ENCODE results near the gene SGIP1.

The SGIP1 gene

DNA sequence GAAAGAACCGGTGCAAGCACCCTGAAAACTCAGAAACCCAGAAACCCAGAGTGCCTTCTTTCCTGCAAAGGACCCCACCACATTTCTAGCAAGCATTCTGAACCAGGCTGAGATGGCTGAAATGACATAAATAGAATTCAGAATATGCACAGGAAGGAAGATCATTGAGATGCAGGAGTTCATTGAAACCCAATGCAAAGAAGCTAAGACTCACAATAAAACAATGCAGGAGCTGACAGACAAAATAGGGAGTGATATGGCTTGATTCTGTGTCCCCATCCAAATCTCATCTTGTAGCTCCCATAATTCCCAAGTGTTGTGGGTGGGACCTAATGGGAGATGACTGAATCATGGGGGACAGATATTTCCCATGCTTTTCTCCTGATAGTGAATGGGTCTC is 22.8 kb upstream of the SGIP1 start:
- TF ChIP-seq, protein P1, sequence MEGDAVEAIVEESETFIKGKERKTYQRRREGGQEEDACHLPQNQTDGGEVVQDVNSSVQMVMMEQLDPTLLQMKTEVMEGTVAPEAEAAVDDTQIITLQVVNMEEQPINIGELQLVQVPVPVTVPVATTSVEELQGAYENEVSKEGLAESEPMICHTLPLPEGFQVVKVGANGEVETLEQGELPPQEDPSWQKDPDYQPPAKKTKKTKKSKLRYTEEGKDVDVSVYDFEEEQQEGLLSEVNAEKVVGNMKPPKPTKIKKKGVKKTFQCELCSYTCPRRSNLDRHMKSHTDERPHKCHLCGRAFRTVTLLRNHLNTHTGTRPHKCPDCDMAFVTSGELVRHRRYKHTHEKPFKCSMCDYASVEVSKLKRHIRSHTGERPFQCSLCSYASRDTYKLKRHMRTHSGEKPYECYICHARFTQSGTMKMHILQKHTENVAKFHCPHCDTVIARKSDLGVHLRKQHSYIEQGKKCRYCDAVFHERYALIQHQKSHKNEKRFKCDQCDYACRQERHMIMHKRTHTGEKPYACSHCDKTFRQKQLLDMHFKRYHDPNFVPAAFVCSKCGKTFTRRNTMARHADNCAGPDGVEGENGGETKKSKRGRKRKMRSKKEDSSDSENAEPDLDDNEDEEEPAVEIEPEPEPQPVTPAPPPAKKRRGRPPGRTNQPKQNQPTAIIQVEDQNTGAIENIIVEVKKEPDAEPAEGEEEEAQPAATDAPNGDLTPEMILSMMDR (IDR thresholded peaks at IDR 0.05; ENCODE audit: low read length) = no peak
- TF ChIP-seq EZH2 (IDR thresholded peaks at IDR 0.05; ENCODE audit: borderline replicate concordance, low read length) = no peak
- Histone ChIP-seq H3F3A (ENCODE audit: insufficient read depth, low read length) (no peaks in the 10 kb centered on the region), H3K36me3 (ENCODE audit: insufficient read depth, low read length) (no peaks in the 10 kb centered on the region), H3K4me3 (ENCODE audit: low read depth, low read length, poor library complexity, severe bottlenecking) (no peak overlapping the region), H3K4me1 (ENCODE audit: insufficient read depth, low read length, severe bottlenecking) (no peaks in the 10 kb centered on the region), H2AFZ (ENCODE audit: low read length) (no peak overlapping the region), H3K9ac (ENCODE audit: low read length) (no peak overlapping the region), H3K27ac (ENCODE audit: low read depth, low read length, poor library complexity, severe bottlenecking) (no peak overlapping the region), H3K4me2 (ENCODE audit: low read length) (no peak overlapping the region), H3K9me2 (ENCODE audit: low read depth, low read length) (no peaks in the 10 kb centered on the region), H3K27me3 (ENCODE audit: insufficient read depth, low read length) (no peaks in the 10 kb centered on the region), H3K79me2 (ENCODE audit: insufficient read depth, low read length) (no peaks in the 10 kb centered on the region), H4K20me1 (ENCODE audit: insufficient read depth, low read length) (no peaks in the 10 kb centered on the region), H3K9me3 (ENCODE audit: low read length) (no peaks in the 10 kb centered on the region)

DNA sequence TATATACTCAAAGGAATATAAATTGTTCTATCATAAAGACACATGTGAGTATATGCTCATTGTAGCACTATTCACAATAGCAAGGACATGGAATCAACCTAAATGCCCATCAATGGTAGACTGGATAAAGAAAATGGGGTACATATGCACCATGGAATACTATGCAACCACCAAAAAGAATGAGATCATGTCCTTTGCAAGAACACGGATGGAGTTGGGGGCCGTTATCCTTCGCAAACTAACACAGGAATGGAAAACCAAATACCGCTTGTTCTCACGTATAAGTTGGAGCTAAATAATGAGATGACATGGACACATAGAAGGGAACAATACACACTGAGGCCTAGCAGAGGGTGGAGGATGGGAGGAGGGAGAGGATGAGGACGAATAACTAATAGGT is 16.0 kb upstream of the SGIP1 start:
- Histone ChIP-seq H3K9me2 (ENCODE audit: low read depth, low read length) (no peaks in the 10 kb centered on the region), H3K4me1 (ENCODE audit: insufficient read depth, low read length, severe bottlenecking) (no peaks in the 10 kb centered on the region), H3K4me3 (ENCODE audit: low read depth, low read length, poor library complexity, severe bottlenecking) (no peak overlapping the region), H3F3A (ENCODE audit: insufficient read depth, low read length) (no peaks in the 10 kb centered on the region), H3K36me3 (ENCODE audit: insufficient read depth, low read length) (no peaks in the 10 kb centered on the region), H3K27me3 (ENCODE audit: insufficient read depth, low read length) (peaks cover 5% of the 10 kb centered on the region; the same call in 1 of the 2 replicates), H3K4me2 (ENCODE audit: low read length) (no peak overlapping the region), H3K79me2 (ENCODE audit: insufficient read depth, low read length) (no peaks in the 10 kb centered on the region), H3K27ac (ENCODE audit: low read depth, low read length, poor library complexity, severe bottlenecking) (no peak overlapping the region), H3K9ac (ENCODE audit: low read length) (no peak overlapping the region), H3K9me3 (ENCODE audit: low read length) (no peaks in the 10 kb centered on the region), H4K20me1 (ENCODE audit: insufficient read depth, low read length) (no peaks in the 10 kb centered on the region), H2AFZ (ENCODE audit: low read length) (no peak overlapping the region)
- no peak for TF ChIP-seq EZH2 (IDR thresholded peaks at IDR 0.05; ENCODE audit: borderline replicate concordance, low read length)
- TF ChIP-seq, protein P1 (IDR thresholded peaks at IDR 0.05; ENCODE audit: low read length) = no peak

DNA sequence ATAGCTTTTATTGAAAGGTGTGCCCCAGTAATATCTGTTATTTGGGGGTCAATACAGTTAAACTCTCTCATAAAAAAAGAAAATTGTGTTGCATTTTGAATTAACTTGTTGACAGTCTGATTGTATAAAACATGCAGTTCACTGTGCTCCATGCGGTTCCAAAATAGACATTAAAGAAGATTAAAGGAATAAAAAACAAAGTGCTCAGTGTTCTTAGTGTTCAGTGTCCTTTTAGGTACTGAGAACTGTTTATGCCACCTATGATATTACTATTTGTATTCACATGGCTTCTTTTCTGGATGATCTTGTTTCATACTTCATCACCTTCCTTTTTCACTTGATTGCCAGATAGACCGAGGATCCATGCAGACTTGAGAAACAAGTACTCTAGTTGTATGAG is 15.3 kb upstream of the SGIP1 start:
- Histone ChIP-seq H3K27me3 (ENCODE audit: insufficient read depth, low read length) (peaks cover 5% of the 10 kb centered on the region; the same call in 1 of the 2 replicates), H3K36me3 (ENCODE audit: insufficient read depth, low read length) (no peaks in the 10 kb centered on the region), H3K4me1 (ENCODE audit: insufficient read depth, low read length, severe bottlenecking) (no peaks in the 10 kb centered on the region), H3K27ac (ENCODE audit: low read depth, low read length, poor library complexity, severe bottlenecking) (no peak overlapping the region), H3K9ac (ENCODE audit: low read length) (no peak overlapping the region), H3K9me3 (ENCODE audit: low read length) (no peaks in the 10 kb centered on the region), H3K9me2 (ENCODE audit: low read depth, low read length) (no peaks in the 10 kb centered on the region), H3F3A (ENCODE audit: insufficient read depth, low read length) (no peaks in the 10 kb centered on the region), H4K20me1 (ENCODE audit: insufficient read depth, low read length) (no peaks in the 10 kb centered on the region), H3K4me3 (ENCODE audit: low read depth, low read length, poor library complexity, severe bottlenecking) (no peak overlapping the region), H3K79me2 (ENCODE audit: insufficient read depth, low read length) (no peaks in the 10 kb centered on the region), H2AFZ (ENCODE audit: low read length) (no peak overlapping the region), H3K4me2 (ENCODE audit: low read length) (no peak overlapping the region)
- TF ChIP-seq, protein P1 (IDR thresholded peaks at IDR 0.05; ENCODE audit: low read length) = no peak
- no peak for TF ChIP-seq EZH2 (IDR thresholded peaks at IDR 0.05; ENCODE audit: borderline replicate concordance, low read length)
